SK-N-SH treated with all-trans-retinoic acid at 6 μM for 48 hours (cell line): Measurements from ENCODE around the gene ELOA2.

Source experiments
- ATAC-seq: fragments of 200-7000 bp; cut with Tn5 transposase; 3 replicates; pipeline ENCODE4 v1.9.1; 2020; ENCODE audit warnings: mild to moderate bottlenecking, moderate library complexity
- ARNTL ChIP-seq: fragments of 450-650 bp; formaldehyde crosslinking; IDR thresholded peaks from 2 replicates; pipeline ENCODE4 v1.5.0; 2020; ENCODE audit warnings: low read depth, mild to moderate bottlenecking, moderate library complexity, borderline replicate concordance
- BACH2 ChIP-seq: fragments of 250-450 bp; sonication (Bioruptor Pico); IDR thresholded peaks from 2 replicates; pipeline ENCODE4 v1.9.0; 2021; ENCODE audit warnings: mild to moderate bottlenecking, borderline replicate concordance
- CREB5 ChIP-seq: fragments of 250-450 bp; sonication (Bioruptor Pico); IDR thresholded peaks from 2 replicates; pipeline ENCODE4 v1.5.1; 2020; ENCODE audit warnings: low read depth, mild to moderate bottlenecking, moderate library complexity
- CSDC2 ChIP-seq: fragments of 250-450 bp; sonication (Bioruptor Pico); IDR thresholded peaks from 2 replicates; pipeline ENCODE4 v1.5.0; 2020; ENCODE audit warnings: mild to moderate bottlenecking, moderate library complexity
- CSRNP3 ChIP-seq: fragments of 250-450 bp; sonication (Bioruptor Pico); IDR thresholded peaks from 2 replicates; pipeline ENCODE4 v1.5.1; 2021; ENCODE audit warnings: mild to moderate bottlenecking, moderate library complexity
- ESRRG ChIP-seq: fragments of 250-450 bp; sonication (Bioruptor Pico); IDR thresholded peaks from 2 replicates; pipeline ENCODE4 v1.6.1; 2021; ENCODE audit warnings: mild to moderate bottlenecking
- GLIS3 ChIP-seq: fragments of 250-450 bp; sonication (Bioruptor Pico); IDR thresholded peaks from 2 replicates; pipeline ENCODE4 v1.5.0; 2020; ENCODE audit warnings: mild to moderate bottlenecking, moderate library complexity
- ISL1 ChIP-seq: fragments of 250-450 bp; sonication (Bioruptor Pico); IDR thresholded peaks from 2 replicates; pipeline ENCODE4 v2.1.2; 2022; ENCODE audit warnings: mild to moderate bottlenecking, moderate library complexity
- OSR1 ChIP-seq: fragments of 250-450 bp; sonication (Bioruptor Pico); IDR thresholded peaks from 2 replicates; pipeline ENCODE4 v1.8.0; 2022; ENCODE audit warnings: moderate library complexity, mild to moderate bottlenecking, inconsistent platforms
- PATZ1 ChIP-seq: fragments of 250-450 bp; sonication (Bioruptor Pico); IDR thresholded peaks from 2 replicates; pipeline ENCODE4 v1.8.0; 2020; ENCODE audit warnings: mild to moderate bottlenecking, moderate library complexity, borderline replicate concordance
- POU6F1 ChIP-seq: fragments of 250-450 bp; sonication (Bioruptor Pico); IDR thresholded peaks from 2 replicates; pipeline ENCODE4 v1.8.0; 2021; ENCODE audit warnings: low read depth, mild to moderate bottlenecking, moderate library complexity, borderline replicate concordance
- PPARA ChIP-seq: fragments of 250-450 bp; sonication (Bioruptor Pico); IDR thresholded peaks from 2 replicates; pipeline ENCODE4 v1.5.0; 2020; ENCODE audit warnings: mild to moderate bottlenecking, borderline replicate concordance
- SNAI2 ChIP-seq: fragments of 250-450 bp; sonication (Bioruptor Pico); IDR thresholded peaks from 2 replicates; pipeline ENCODE4 v1.5.0; 2020; ENCODE audit warnings: mild to moderate bottlenecking, moderate library complexity
- TCF4 ChIP-seq: fragments of 250-450 bp; sonication (Bioruptor Pico); IDR thresholded peaks from 2 replicates; pipeline ENCODE4 v1.8.0; 2021; ENCODE audit warnings: mild to moderate bottlenecking, moderate library complexity, borderline replicate concordance
- TSHZ2 ChIP-seq: fragments of 250-450 bp; sonication (Bioruptor Pico); IDR thresholded peaks from 2 replicates; pipeline ENCODE4 v1.5.0; 2020; ENCODE audit warnings: mild to moderate bottlenecking, moderate library complexity
- ZFP30 ChIP-seq: fragments of 450-650 bp; formaldehyde crosslinking; IDR thresholded peaks from 2 replicates; pipeline ENCODE4 v1.5.0; 2022; ENCODE audit warnings: mild to moderate bottlenecking, moderate library complexity
- ZNF565 ChIP-seq: fragments of 450-650 bp; formaldehyde crosslinking; conservative IDR thresholded peaks from 2 replicates; pipeline ENCODE4 v1.5.0; 2020; ENCODE audit warnings: low read depth, mild to moderate bottlenecking, moderate library complexity
- ZNF70 ChIP-seq: fragments of 450-650 bp; formaldehyde crosslinking; IDR thresholded peaks from 2 replicates; pipeline ENCODE4 v1.5.0; 2020; ENCODE audit warnings: mild to moderate bottlenecking, moderate library complexity
- ZNF8 ChIP-seq: fragments of 450-650 bp; formaldehyde crosslinking; IDR thresholded peaks from 2 replicates; pipeline ENCODE4 v1.5.0; 2020; ENCODE audit warnings: mild to moderate bottlenecking, moderate library complexity

Gene ELOA2

GRCh38 chr18:47035156-47035671 lies at the start of gene ELOA2:
ELOA2 (minus strand) TSS chr18:47035621; CDS start chr18:47035264, 357 bp downstream.
- no peak for TF ChIP-seq GLIS3
- TF ChIP-seq ZNF8 (CRISPR knock-in tag) = no peak
- no peak for TF ChIP-seq SNAI2 (CRISPR knock-in tag)
- no peak for TF ChIP-seq ARNTL (CRISPR knock-in tag)
- no peak for TF ChIP-seq CSDC2
- TF ChIP-seq TCF4 (CRISPR knock-in tag) = no peak
- no peak for TF ChIP-seq ZNF70 (CRISPR knock-in tag)
- no peak for TF ChIP-seq POU6F1 (CRISPR knock-in tag)
- no peak for TF ChIP-seq ZNF565 (CRISPR knock-in tag)
- no peak for TF ChIP-seq ZFP30 (CRISPR knock-in tag)
- no peak for TF ChIP-seq ESRRG (CRISPR knock-in tag)
- no peak for TF ChIP-seq OSR1
- no peak for TF ChIP-seq ISL1 (CRISPR knock-in tag)
- no peak for TF ChIP-seq CSRNP3 (CRISPR knock-in tag)
- TF ChIP-seq PPARA (CRISPR knock-in tag) = no peak
- TF ChIP-seq BACH2 = no peak
- no peak for TF ChIP-seq TSHZ2 (CRISPR knock-in tag)
- no peak for ATAC-seq

GRCh38 chr18:47081578-47081977 lies 46.2 kb upstream of the ELOA2 start:
- ATAC-seq = no peak
- TF ChIP-seq OSR1 (no peak), CSRNP3 (CRISPR knock-in tag) (no peak), POU6F1 (CRISPR knock-in tag) (no peak), PATZ1 (CRISPR knock-in tag) (no peak), ZNF8 (CRISPR knock-in tag) (no peak), TCF4 (CRISPR knock-in tag) (no peak), ISL1 (CRISPR knock-in tag) (no peak), ESRRG (CRISPR knock-in tag) (no peak), ZNF565 (CRISPR knock-in tag) (no peak), CSDC2 (no peak), GLIS3 (no peak), ZFP30 (CRISPR knock-in tag) (no peak)
- TF ChIP-seq, all 23 proteins: peak for 0

- TF ChIP-seq TCF4 (CRISPR knock-in tag) = no peak
- no peak for TF ChIP-seq ZNF8 (CRISPR knock-in tag)
- TF ChIP-seq ESRRG (CRISPR knock-in tag) = no peak
- no peak for TF ChIP-seq TSHZ2 (CRISPR knock-in tag)
- TF ChIP-seq CSRNP3 (CRISPR knock-in tag) = no peak
- TF ChIP-seq CREB5 (CRISPR knock-in tag) = no peak
- TF ChIP-seq, all 23 proteins: peak for 0
- no peak for ATAC-seq
Observed at GRCh38 chr18:47080872-47081271, 45.5 kb upstream of the ELOA2 start.
